HepG2 (cell line): ENCODE results near the gene MARK4. TPM values are rescaled to one million over a fixed set of nuclear protein-coding genes. Genes with fewer than 3 reads are reported as not detected.

Experiments
- ATAC-seq: fragments of 200-7000 bp; cut with Tn5 transposase; 3 replicates; pipeline ENCODE4 v1.9.1; 2020; ENCODE audit warnings: mild to moderate bottlenecking, moderate library complexity
- BruUV-seq: library from RNA; stranded (reverse); fragments of 400-500 nt; replicated peaks from 2 replicates; lab custom pipeline; 2021; lab: Mats Ljungman, UMichigan
- CTCF ChIA-PET: fragments of 300-600 bp; formaldehyde crosslinking; extraction: SDS; loops from one replicate; lab custom pipeline; 2021; ENCODE audit warnings: low total read pairs, inconsistent platforms, low intra/inter-chr PET ratio; lab: Yijun Ruan, JAX
- POLR2A ChIA-PET: fragments of 350-600 bp; sonication (Branson Sonifier 250); formaldehyde crosslinking; loops from one replicate; lab custom pipeline; 2020; ENCODE audit warnings: antibody characterized with exemption, inconsistent platforms; lab: Yijun Ruan, JAX
- DNase-seq: peaks from one replicate; pipeline ENCODE4 v3.0.0-alpha.2; 2015; ENCODE audit warnings: low spot score
- FAIRE-seq: peaks from 3 replicates; lab custom pipeline; 2011; peaks lifted over from hg19 to GRCh38; lab: Jason Lieb, UNC
- H2AFZ ChIP-seq: one replicate; pipeline ENCODE4 v1.6.1; 2011; ENCODE audit warnings: low read length, inconsistent platforms
- H3K27ac ChIP-seq: fragments of 300-600 bp; 3 replicates; pipeline ENCODE4 v1.8.0; 2011; ENCODE audit warnings: mixed run types, mild to moderate bottlenecking, mixed read lengths, low read length, inconsistent platforms; ENCODE audit not compliant: insufficient read depth; ENCODE audit errors: extremely low read length
- H3K27me3 ChIP-seq, 2 experiments: fragments of 200-600 bp in 1 of 2; 2 replicates in 1 of 2; 3 replicates in 1 of 2; pipeline versions ENCODE4 v1.6.0 to v1.8.0; 2011; ENCODE audit warnings: low read length in 2 of 2, mild to moderate bottlenecking in 2 of 2, moderate library complexity in 2 of 2, inconsistent platforms in 1 of 2; ENCODE audit not compliant: insufficient read depth in 2 of 2, control insufficient read depth in 1 of 2
- H3K36me3 ChIP-seq, 2 experiments: fragments of 200-600 bp in 1 of 2; replicated peaks in 1 of 2; 2 replicates in 1 of 2; 3 replicates in 1 of 2; pipeline versions ENCODE4 v1.5.1 to v1.8.0; 2011; ENCODE audit warnings: low read length in 2 of 2, inconsistent platforms in 1 of 2; ENCODE audit not compliant: insufficient read depth in 2 of 2, control insufficient read depth in 1 of 2
- H3K4me1 ChIP-seq: 2 replicates; pipeline ENCODE4 v1.5.1; 2012; ENCODE audit warnings: low read length, inconsistent platforms; ENCODE audit not compliant: insufficient read depth
- H3K4me2 ChIP-seq: 2 replicates; pipeline ENCODE4 v1.6.0; 2011; ENCODE audit warnings: low read depth, low read length, inconsistent platforms
- H3K4me3 ChIP-seq, 3 experiments: fragments of 200-600 bp in 1 of 3; sonication (generic), shearing (Covaris generic) in 1 of 3; replicated peaks in 1 of 3; 2 replicates each; pipeline ENCODE4 v1.5.1; 2011 to 2016; ENCODE audit warnings: low read length in 3 of 3, inconsistent platforms in 2 of 3, low read depth in 2 of 3, mild to moderate bottlenecking in 2 of 3, control low read depth in 1 of 3, mixed read lengths in 1 of 3; ENCODE audit not compliant: insufficient read depth in 1 of 3
- H3K79me2 ChIP-seq: one replicate; pipeline ENCODE4 v1.6.1; 2011; ENCODE audit warnings: low read length, inconsistent platforms; ENCODE audit not compliant: insufficient read depth
- H3K9ac ChIP-seq: 2 replicates; pipeline ENCODE4 v1.6.0; 2011; ENCODE audit warnings: mild to moderate bottlenecking, low read depth, low read length, inconsistent platforms; ENCODE audit not compliant: insufficient read depth
- H3K9me3 ChIP-seq: 2 replicates; pipeline ENCODE4 v1.5.1; 2012; ENCODE audit warnings: mild to moderate bottlenecking, low read length
- H4K20me1 ChIP-seq: 2 replicates; pipeline ENCODE4 v1.6.0; 2011; ENCODE audit warnings: inconsistent platforms, mild to moderate bottlenecking, low read length, moderate library complexity; ENCODE audit not compliant: insufficient read depth
- IKZF4 ChIP-seq: sonication (generic); formaldehyde crosslinking; IDR thresholded peaks from 2 replicates; pipeline ENCODE4 v1.5.1; 2020; ENCODE audit warnings: borderline replicate concordance, mild to moderate bottlenecking, low read depth, missing genetic modification reagents; ENCODE audit errors: not compliant biosample characterization
- MBD4 ChIP-seq: IDR thresholded peaks from 2 replicates; pipeline ENCODE4 v1.6.1; 2012; ENCODE audit warnings: low read length, inconsistent platforms, borderline replicate concordance
- MIER3 ChIP-seq: IDR thresholded peaks from 2 replicates; pipeline ENCODE4 v1.6.1; 2016; ENCODE audit warnings: missing compliant biosample characterization, borderline replicate concordance
- PAX8 ChIP-seq: sonication (generic); formaldehyde crosslinking; IDR thresholded peaks from 2 replicates; pipeline ENCODE4 v1.8.0; 2022; ENCODE audit warnings: mild to moderate bottlenecking, missing genetic modification reagents, borderline replicate concordance
- RBAK ChIP-seq: sonication (generic); formaldehyde crosslinking; IDR thresholded peaks from 2 replicates; pipeline ENCODE4 v1.5.1; 2020; ENCODE audit warnings: mild to moderate bottlenecking, missing genetic modification reagents
- RXRA ChIP-seq: sonication (generic); formaldehyde crosslinking; IDR thresholded peaks from 2 replicates; pipeline ENCODE4 v1.5.1; 2020; ENCODE audit warnings: missing genetic modification reagents
- TGIF2 ChIP-seq: IDR thresholded peaks from 2 replicates; pipeline ENCODE4 v1.6.1; 2016; ENCODE audit warnings: control low read depth, missing compliant biosample characterization
- ZBTB25 ChIP-seq: IDR thresholded peaks from 2 replicates; pipeline ENCODE4 v1.6.1; 2018; ENCODE audit warnings: missing genetic modification reagents
- ZNF318 ChIP-seq: sonication (generic); formaldehyde crosslinking; IDR thresholded peaks from 2 replicates; pipeline ENCODE4 v1.4.0; 2020; ENCODE audit warnings: mild to moderate bottlenecking, missing genetic modification reagents
- ZNF343 ChIP-seq: sonication (generic); formaldehyde crosslinking; IDR thresholded peaks from 2 replicates; pipeline ENCODE4 v1.4.0; 2020; ENCODE audit warnings: mild to moderate bottlenecking, missing genetic modification reagents
- WGBS: methylation state at CpG from one replicate; pipeline ENCODE4 v1.1.6; 2017; ENCODE audit warnings: low lambda C conversion rate; 5-methylcytosine and 5-hydroxymethylcytosine counted together
- in situ Hi-C: cut with HindIII; loops from 2 replicates; pipeline ENCODE4 v1.10.0; 2017; ENCODE audit warnings: low pct_unique_long_range_greater_than_20kb; ENCODE audit not compliant: extremely low pct_ligation_motif_present
- intact Hi-C: fragments of 100-400 bp; cut with micrococcal nuclease; formaldehyde crosslinking; loops from one replicate; pipeline ENCODE4 v1.10.0; 2022; ENCODE audit not compliant: unreplicated experiment
- polyA plus RNA-seq, 8 experiments: library from polyadenylated mRNA; depleted of rRNA in 3 of 8; stranded (reverse) in 7 of 8; unstranded in 1 of 8; fragments of >200 nt; fragmentation: Illumina TruSeq in 4 of 8; extraction: Trizol in 4 of 8; gene quantifications; 2 replicates each; pipeline versions ENCODE4 v1.2.1 to v1.2.3, GENCODE V29; 2011 to 2016; ENCODE audit warnings: low read depth in 4 of 8, missing spikeins in 1 of 8, mixed read lengths in 1 of 8; ENCODE audit not compliant: insufficient read depth in 1 of 8
- total RNA-seq, 5 experiments: library from RNA; depleted of rRNA; stranded (reverse); fragments of >200 nt; fragmentation: Illumina TruSeq; extraction: Trizol; gene quantifications; 2 replicates each; pipeline ENCODE4 v1.2.3, GENCODE V29; 2016; ENCODE audit warnings: low read depth in 1 of 5

Gene MARK4
- total and polyA plus RNA-seq, 2 of the 13 experiments (the other 11 are each of a cell fraction or from before 2014, with no cell fraction given), result 7.0 to 12.2 TPM

- Histone ChIP-seq H3K36me3 (0 out of 5 replicates have a peak, but pooled peaks cover 0 to 2% of the 10 kb centered on the region in 2 experiments), H3K4me1 (peaks cover 14% of the 10 kb centered on the region), H3K4me2 (no peak overlapping the region), H3K9me3 (no peaks in the 10 kb centered on the region), H3K27me3 (peaks cover 11 to 54% of the 10 kb centered on the region in 2 experiments), H3K9ac (no peak overlapping the region), H3K4me3 (no peak overlapping the region), H3K27ac (no peak overlapping the region), H4K20me1 (no peaks in the 10 kb centered on the region), H2AFZ (no peak overlapping the region), H3K79me2 (no peaks in the 10 kb centered on the region)
- no peak for FAIRE-seq
- no peak for DNase-seq
- ATAC-seq, result no peak
- ChIA-PET POLR2A (interaction anchor here (0.5 kb wide), 1 partner anchor 152 kb away, joined by 3 read pairs; no protein-coding TSS in a partner anchor), CTCF (no interaction called here)
- BruUV-seq, result no TSS peak
- WGBS, result 63% methylated on average over 7 of the region's 15 CpGs
- intact Hi-C loops, result no loop called here
- in situ Hi-C loops, result loop anchor here (10.0 kb wide), 1 partner anchor 141 kb away; no protein-coding TSS in a partner anchor
- TF ChIP-seq ZBTB25 (no peak), TGIF2 (no peak), ZNF343 (CRISPR knock-in tag) (no peak), RXRA (CRISPR knock-in tag) (no peak), MBD4 (no peak), IKZF4 (no peak), MIER3 (CRISPR knock-in tag) (no peak), PAX8 (CRISPR knock-in tag) (no peak), ZNF318 (CRISPR knock-in tag) (no peak), RBAK (CRISPR knock-in tag) (no peak)
Measured at GRCh38 chr19:45345506-45345860, 94.4 kb downstream of the MARK4 start.
